Endometrial microvascular endothelial cells (primary cell): ENCODE data around the gene ITGA8. TPM values are rescaled to one million over a fixed set of nuclear protein-coding genes. Genes with fewer than 3 reads are reported as not detected.
"Not testable (repeated sequence)": the region's sequence is repeated elsewhere in the genome, so short reads cannot be mapped to it uniquely, and the experiment has no call there.

ENCODE experiments used
- in situ Hi-C: cut with HindIII; loops from 2 replicates; pipeline ENCODE4 v1.10.0; 2017; ENCODE audit warnings: low sequenced_read_pairs, low pct_unique_long_range_greater_than_20kb; ENCODE audit errors: inconsistent ontology term
- total RNA-seq: library from RNA; depleted of rRNA; stranded (reverse); fragments of >200 nt; gene quantifications from one replicate; pipeline ENCODE4 v1.2.3, GENCODE V29; 2015; ENCODE audit errors: inconsistent ontology term

The ITGA8 gene
- total RNA-seq, 1 donor from 2014 or later: 0.09 TPM

- in situ Hi-C loops: no loop called here
These were observed 132.5 kb downstream of the ITGA8 start for GRCh38 chr10:15587271-15587670.

GRCh38 chr10:15585303-15585715 is 134.4 kb downstream of the ITGA8 start:
- in situ Hi-C loops: no loop called here

- in situ Hi-C loops: not testable (repeated sequence)
These were observed 136.8 kb downstream of the ITGA8 start for GRCh38 chr10:15582972-15583371.

- in situ Hi-C loops: no loop called here
These were observed 140.1 kb downstream of the ITGA8 start for GRCh38 chr10:15579605-15580004.

- in situ Hi-C loops: no loop called here
These were observed 147.1 kb downstream of the ITGA8 start for GRCh38 chr10:15572531-15573045.

GRCh38 chr10:15571575-15571974 is 148.1 kb downstream of the ITGA8 start:
- in situ Hi-C loops: no loop called here

- in situ Hi-C loops: no loop called here
These were observed 148.9 kb downstream of the ITGA8 start for GRCh38 chr10:15570738-15571339.

GRCh38 chr10:15567952-15568351 is 151.8 kb downstream of the ITGA8 start:
- in situ Hi-C loops: no loop called here

- in situ Hi-C loops: no loop called here
These were observed 156.5 kb downstream of the ITGA8 start for GRCh38 chr10:15563246-15563645.

- in situ Hi-C loops: no loop called here
These were observed 157.1 kb downstream of the ITGA8 start for GRCh38 chr10:15562578-15562977.

- in situ Hi-C loops: no loop called here
These were observed 157.6 kb downstream of the ITGA8 start for GRCh38 chr10:15562116-15562515.

- in situ Hi-C loops: no loop called here
These were observed 161.6 kb downstream of the ITGA8 start for GRCh38 chr10:15558136-15558535.

- in situ Hi-C loops: not testable (repeated sequence)
These were observed 162.6 kb downstream of the ITGA8 start for GRCh38 chr10:15557168-15557567.

- in situ Hi-C loops: no loop called here
These were observed 168.8 kb downstream of the ITGA8 start for GRCh38 chr10:15550950-15551349.

GRCh38 chr10:15548331-15548730 is 171.4 kb downstream of the ITGA8 start:
- in situ Hi-C loops: no loop called here

- in situ Hi-C loops: no loop called here
These were observed 173.1 kb downstream of the ITGA8 start for GRCh38 chr10:15546606-15547005.

- in situ Hi-C loops: no loop called here
These were observed 173.8 kb downstream of the ITGA8 start for GRCh38 chr10:15545884-15546283.

- in situ Hi-C loops: no loop called here
These were observed 174.5 kb downstream of the ITGA8 start for GRCh38 chr10:15545266-15545665.

GRCh38 chr10:15543994-15544393 is 175.7 kb downstream of the ITGA8 start:
- in situ Hi-C loops: no loop called here

- in situ Hi-C loops: no loop called here
These were observed 176.9 kb downstream of the ITGA8 start for GRCh38 chr10:15542817-15543216.

- in situ Hi-C loops: no loop called here
These were observed 178.3 kb downstream of the ITGA8 start for GRCh38 chr10:15541376-15541775.
